Activated T-cell treated with anti-CD3 and anti-CD28 coated beads for 4 hours (primary cell): Measurements from ENCODE around the gene VAV1.
"Not testable (repeated sequence)": the region's sequence is repeated elsewhere in the genome, so short reads cannot be mapped to it uniquely, and the experiment has no call there.

Experiments used
- DNase-seq: peaks from one replicate; pipeline ENCODE4 v3.0.0-alpha.2; 2020

VAV1 gene

DNA sequence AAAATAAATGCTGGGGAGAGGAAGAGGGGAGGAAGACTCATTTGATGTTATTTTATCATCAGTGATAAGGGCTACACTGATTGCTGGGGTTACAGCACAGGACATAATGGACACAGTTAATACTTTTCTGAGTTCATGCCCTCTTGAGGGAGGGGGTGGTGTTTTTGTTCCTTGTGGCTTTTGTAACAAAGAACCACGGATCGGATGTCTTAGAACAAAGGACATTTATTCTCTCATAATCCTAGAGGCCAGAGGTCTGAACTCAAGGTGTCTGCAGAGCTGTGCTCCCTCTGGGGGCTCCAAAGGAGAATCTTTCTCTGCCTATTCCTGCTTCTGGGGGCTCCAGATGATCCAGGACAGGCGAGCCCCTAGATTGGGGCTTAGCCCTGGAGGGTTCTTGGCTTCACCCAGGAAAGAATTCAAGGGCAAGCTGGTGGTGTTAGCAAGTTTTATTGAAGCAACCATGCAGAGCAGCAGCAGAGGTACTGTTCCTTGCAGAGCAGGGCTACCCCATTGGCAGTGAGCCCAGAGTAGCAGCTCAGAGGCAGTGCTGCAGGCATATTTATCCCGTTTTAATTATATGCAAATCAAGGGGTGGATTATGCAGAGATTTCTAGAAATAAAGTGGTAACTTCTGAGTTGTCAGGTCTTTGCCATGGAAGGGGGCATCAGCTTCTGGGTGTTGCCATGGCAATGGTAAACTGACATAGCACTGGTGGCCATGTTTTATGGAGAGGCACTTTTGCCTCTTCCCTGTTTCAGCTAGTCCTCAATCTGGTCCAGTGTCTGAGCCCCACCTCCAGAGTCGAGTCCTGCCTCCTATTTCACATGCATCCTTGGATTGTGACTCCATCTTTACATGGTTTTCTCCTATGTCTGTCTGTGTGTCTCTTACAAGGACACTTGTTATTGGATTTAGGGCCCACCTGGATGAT, 18.0 kb downstream of the VAV1 start:
- DNase-seq: no peak

DNA sequence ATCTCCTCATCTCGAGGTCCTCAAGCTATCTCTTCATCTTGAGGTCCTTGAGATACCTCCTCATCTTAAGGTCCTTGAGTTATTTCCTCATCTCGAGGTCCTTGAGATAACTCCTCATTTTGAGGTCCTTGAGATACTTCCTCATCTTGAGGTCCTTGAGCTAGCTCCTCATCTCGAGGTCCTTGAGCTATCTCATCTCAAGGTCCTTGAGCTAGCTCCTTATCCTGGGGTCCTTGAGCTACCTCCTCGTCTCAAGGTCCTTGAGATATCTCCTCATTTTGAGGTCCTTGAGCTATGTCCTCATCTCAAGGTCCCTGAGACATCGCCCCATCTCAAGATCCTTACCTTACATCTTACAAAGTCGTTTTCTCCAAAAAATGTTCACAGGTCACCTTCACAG, 18.7 kb downstream of the VAV1 start:
- no peak for DNase-seq

- no peak for DNase-seq
Measured at GRCh38 chr19:6793411-6793810, 20.9 kb downstream of the VAV1 start.

DNA sequence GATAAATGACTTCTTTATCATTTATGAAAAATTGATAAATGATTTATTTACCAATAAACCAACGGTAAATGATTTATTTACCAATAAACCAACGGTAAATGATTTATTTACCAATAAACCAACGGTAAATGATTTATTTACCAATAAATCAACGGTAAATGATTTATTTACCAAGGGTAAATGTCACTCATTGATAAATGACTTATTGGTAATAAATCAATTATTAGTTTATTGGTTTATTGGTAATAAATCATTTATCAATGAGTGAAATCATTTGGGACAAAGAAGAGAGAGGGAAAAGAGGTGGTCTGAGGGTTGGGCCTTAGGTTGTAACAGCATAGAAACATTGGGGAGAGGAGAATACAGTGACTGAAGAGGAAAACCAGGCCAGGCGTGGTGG, 21.5 kb downstream of the VAV1 start:
- DNase-seq: no peak

DNA sequence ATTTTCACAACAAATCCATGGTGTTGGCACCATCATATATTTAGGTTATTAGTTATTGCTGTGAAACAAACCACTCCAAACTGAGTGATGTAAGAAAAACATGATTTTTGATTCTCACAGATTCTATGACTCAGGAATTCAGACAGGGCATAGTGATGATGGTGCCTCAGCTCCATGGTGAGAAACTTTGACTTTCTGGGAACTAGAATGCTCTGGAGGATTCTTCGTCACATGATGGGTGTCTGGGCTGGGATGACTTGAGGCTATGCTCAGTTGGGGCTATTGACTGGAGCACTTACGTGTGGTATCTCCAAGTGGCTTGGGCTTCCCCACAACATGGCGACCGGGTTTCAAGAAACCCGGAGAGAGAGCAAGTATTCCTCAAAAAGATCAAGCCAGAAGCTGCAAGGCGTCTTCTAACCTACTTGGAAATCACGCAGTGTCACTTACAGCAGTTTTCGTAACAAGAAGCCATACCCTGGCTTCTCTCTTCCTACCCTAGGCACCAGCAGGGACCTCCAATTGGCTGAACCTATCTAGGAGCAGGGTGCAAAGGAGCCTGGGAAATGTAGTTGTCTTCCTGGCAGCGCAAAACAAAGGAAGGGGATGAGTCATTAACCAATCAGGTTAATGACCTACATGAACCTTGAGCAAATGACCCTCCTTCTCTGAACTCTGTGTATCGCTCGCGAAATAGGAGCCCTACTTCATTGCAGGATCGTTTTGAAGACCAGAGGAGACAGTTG, 22.4 kb downstream of the VAV1 start:
- no peak for DNase-seq

DNA sequence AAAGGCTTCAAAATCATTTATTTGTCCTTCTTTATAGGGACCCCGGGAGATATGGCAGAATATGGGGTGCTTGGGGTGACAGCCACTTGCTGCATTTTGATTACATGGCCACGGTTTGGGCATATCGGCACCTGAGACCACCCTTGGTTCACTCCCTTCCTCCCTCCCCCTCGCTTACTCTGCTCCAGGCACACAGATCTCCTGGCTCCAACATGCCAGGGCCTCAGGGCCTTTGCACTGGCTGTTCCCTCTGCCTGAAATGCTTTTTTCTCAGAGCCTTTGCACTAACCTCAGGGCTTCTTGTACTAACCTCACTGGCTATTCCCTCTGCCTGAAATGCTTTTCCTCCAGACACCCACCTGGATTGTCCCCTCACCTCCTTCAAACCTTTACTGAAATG, 23.8 kb downstream of the VAV1 start:
- no peak for DNase-seq

DNA sequence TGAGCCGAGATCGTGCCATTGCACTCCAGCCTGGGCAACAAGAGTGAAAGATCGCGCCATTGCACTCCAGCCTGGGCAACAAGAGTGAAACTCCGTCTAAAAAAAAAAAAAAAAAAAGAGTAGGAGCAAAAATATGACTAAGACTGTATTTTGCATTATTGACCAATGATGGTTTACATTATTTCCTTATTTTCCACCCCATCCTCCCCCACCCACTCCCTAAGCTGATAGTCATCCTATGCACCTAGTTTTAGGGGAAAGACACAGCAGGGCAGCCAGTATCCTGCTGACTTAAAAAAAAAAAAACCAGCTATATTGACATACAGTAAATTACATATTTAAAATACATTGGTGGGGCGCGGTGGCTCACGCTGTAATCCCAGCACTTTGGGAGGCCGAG, 25.1 kb downstream of the VAV1 start:
- no peak for DNase-seq

GRCh38 chr19:6800160-6800790, 27.8 kb downstream of the VAV1 start:
- DNase-seq: not testable (repeated sequence)

DNA sequence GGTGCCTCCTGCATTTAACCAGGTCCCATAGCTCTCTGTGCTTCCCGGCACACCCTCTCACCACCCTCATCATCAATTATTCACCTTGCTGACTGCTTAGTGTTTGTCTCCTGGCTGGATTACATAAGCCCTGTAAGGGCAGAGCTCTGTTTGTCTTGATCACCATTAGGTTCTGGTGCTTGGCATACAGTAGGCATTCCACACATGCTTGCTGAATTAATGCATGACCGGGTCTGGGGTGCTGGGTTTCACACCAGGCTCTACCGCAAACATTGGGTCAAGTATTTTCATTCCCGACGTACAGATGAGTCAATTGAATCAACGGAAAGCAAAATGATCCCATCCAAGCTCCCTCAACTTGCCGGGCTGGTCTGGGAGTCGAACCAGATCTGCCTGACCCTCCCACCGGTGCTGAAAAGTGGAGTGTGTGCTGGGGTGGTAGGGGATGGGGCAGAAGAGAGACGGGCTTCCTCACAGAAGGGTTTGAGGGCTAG, 28.5 kb downstream of the VAV1 start:
- no peak for DNase-seq

DNA sequence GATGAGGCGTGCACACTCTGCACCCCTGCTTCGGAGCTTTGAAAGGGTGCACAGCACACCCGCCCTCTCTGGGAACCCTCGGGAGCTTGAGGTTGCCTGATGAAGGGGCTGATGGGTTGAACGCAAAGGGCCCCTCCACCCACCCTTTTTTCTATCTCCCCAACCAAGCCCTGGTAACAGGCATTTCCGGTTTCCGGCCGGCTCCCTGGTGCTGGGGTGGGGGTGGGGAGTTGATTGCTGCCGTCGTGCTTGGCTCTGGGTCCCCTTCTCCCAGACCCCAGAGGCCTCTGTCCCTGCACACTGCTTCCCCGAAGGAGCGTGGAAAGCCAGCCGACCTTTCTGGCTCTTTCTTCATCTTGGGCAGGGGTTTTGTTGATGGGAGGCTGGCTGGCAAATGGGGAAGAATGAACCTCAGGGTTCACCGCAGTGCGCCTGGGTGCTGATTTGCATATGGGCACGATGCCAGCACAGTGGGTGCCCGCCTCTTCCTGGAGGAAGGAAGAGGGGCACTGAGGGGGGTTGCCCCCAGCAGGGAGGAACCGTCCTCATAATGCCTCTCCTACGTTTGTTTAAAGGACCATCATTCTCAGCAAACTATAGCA, 29.1 kb downstream of the VAV1 start:
- peak; percentile 70 for DNase-seq

GRCh38 chr19:6802336-6803035, 30.0 kb downstream of the VAV1 start:
- DNase-seq: peak; percentile 58

DNA sequence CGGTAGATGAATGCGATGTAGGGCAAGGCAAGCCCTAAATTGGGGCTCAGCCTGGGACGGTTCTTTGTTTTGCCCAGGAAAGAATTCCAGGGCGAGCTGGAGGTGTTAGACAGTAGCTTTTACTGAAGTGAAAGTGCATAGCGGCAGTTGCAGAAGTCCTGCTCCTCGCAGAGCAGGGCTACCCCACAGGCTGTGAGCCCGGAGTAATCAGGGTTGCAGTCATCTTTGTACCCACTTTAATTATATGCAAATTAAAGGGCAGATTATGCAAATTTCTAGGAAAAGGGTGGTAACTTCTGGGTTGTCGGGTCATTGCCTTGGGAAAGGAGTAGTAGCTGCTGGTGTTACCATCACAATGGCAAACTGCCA, 30.5 kb downstream of the VAV1 start:
- no peak for DNase-seq

DNA sequence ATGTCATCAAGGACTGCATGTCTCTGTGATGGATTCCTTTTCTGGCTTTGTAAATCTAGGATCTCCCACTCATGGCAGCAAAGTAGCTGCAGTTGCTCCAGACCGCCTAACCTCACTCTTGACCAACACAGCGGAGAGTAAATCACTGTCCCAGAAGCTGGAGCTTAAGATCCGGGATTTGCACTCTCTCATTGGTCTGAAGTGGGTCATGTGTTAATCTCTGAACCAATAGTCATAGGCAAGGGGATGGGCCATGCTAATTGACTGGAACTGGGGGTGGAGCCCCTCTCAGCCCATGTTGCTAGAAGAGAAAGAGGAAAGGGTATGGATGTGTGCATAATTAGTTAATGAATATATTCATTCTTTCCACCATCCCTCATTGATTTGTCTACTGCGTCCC, 34.0 kb downstream of the VAV1 start:
- no peak for DNase-seq

- no peak for DNase-seq
Measured at GRCh38 chr19:6807291-6807690, 34.8 kb downstream of the VAV1 start.

DNA sequence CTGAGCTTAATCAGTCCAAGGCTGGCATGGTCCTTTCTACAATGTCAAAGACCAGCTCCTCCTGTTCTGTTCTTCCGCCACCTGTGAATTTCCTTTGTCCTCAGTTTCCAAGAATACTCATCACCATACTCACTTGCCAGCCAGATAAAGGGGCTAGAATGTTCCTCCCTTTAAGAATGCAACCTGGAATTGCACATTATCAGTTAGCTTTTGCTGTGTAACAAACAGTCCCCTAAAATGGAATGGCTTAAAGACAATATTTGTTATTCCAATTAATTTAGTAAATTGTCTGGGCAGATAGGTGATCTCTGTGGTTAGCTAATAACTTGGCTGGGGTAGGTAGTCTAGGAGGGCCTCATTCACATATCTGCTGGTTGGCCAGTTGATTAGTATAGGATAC, 36.0 kb downstream of the VAV1 start:
- DNase-seq: no peak

- no peak for DNase-seq
Measured at GRCh38 chr19:6809262-6809661, 36.8 kb downstream of the VAV1 start.

DNA sequence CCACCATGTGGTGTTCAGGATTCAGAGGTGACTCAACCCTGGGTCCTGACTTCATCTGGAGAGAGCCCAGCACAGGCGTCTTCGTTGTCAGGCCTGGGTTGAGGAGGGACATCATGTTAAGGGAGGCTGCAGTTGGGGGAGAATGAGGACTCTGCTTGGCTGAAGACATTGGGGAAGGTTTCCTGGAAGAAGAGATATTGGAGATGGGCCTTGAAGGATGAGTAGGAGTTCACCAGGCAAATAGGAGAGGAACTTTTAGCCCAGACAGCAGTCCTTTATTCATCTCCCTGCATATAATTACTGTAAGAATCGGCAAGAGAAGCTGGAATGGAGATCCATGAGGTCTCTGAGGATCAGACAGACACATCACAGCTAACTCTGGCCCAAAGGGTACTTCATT, 38.9 kb downstream of the VAV1 start:
- DNase-seq: no peak

DNA sequence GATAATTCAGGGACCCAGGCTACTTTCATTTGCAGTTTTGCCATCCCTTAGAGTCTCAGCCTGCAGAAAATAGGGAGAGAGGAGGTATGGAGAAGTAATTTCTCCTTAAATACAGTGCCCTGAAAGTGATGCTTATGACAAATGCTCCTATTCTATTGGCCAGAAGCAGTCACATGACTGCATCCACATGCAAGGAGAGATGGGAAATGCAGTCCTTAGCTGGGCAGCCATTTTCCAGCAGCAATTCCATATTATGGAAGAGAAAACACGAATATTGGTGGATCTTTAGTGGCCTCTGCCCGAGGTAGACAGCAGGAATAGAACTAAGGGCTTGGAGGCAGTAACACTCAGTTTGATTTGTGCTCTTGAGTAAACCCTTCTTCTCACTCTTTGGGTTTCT, 39.4 kb downstream of the VAV1 start:
- DNase-seq: no peak

GRCh38 chr19:6812612-6813011, 40.1 kb downstream of the VAV1 start:
- DNase-seq: no peak

GRCh38 chr19:6813659-6814058, 41.2 kb downstream of the VAV1 start:
- DNase-seq: no peak

DNA sequence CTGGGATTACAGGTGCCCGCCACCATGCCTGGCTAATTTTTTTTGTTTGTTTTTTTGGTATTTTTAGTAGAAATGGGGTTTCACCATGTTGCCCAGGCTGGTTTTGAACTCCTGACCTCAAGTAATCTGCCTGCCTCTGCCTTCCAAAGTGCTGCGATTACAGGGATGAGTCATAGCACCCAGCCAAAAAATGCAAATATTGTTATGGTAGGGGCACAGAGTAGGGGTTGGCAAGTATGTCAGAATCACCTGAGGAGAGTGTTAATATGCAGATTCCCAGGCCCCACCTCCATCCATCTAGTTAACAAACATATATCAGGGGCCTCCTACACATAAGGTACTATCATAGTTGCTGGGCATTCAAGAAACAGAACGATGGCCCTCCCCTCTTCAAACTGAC, 44.7 kb downstream of the VAV1 start:
- DNase-seq: no peak

GRCh38 chr19:6818246-6818645, 45.7 kb downstream of the VAV1 start:
- no peak for DNase-seq

DNA sequence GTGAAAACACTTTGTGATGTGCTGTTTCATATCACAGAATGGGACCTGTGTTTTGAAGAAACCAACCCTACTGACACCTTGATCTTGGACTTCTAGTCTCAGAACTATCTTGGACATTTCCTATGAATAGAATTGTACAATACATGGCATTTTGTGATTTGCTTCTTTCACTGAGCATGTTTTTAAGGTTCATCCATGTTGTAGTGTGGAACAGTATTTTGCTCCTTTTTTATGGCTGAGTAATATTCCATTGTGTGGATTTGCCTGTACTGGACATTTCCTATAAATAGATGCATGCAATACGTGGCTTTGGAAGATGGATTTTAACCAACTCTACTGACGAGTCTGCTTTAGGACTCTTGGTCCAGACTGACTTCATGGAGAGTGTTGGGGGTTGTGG, 46.8 kb downstream of the VAV1 start:
- DNase-seq: no peak
